Measurements from ENCODE around the gene TLR9.

Gene TLR9

GRCh38 chr3:52233108-52233591, 7.7 kb upstream of the TLR9 start:
- no peak for DNase-seq
- H3K4me1 Mint-ChIP-seq, result peaks cover 34 to 78% of the 10 kb centered on the region in 2 donors
- no peaks in the 10 kb centered on the region for H3K9me3 Mint-ChIP-seq
- H3K4me3 Mint-ChIP-seq, result no peak overlapping the region
- H3K36me3 Mint-ChIP-seq, result peaks cover 44 to 51% of the 10 kb centered on the region in 2 donors
- no peak overlapping the region for H3K27ac Mint-ChIP-seq
- H3K27me3 Mint-ChIP-seq, result no peaks in the 10 kb centered on the region
- ATAC-seq (replicated peaks), result no peak

GRCh38 chr3:52232279-52233107, 7.0 kb upstream of the TLR9 start:
- Mint-ChIP-seq H3K4me1 (peaks cover 31 to 78% of the 10 kb centered on the region in 2 donors), H3K36me3 (peaks cover 46 to 55% of the 10 kb centered on the region in 2 donors), H3K27me3 (no peaks in the 10 kb centered on the region), H3K9me3 (no peaks in the 10 kb centered on the region), H3K4me3 (peak overlapping the region in 1 of 2 donors; percentile 36), H3K27ac (peak overlapping the region; percentile 81)
- ATAC-seq (replicated peaks) (no peak), DNase-seq (no peak)

- H3K27ac Mint-ChIP-seq, result peak overlapping the region; percentile 77
- H3K4me1 Mint-ChIP-seq, result peaks cover 29 to 78% of the 10 kb centered on the region in 2 donors
- H3K27me3 Mint-ChIP-seq, result no peaks in the 10 kb centered on the region
- peak; percentile 88 to 90 for ATAC-seq (replicated peaks)
- DNase-seq, result peak; percentile 69
- peak overlapping the region; percentile 33 to 59 for H3K4me3 Mint-ChIP-seq
- H3K9me3 Mint-ChIP-seq, result no peaks in the 10 kb centered on the region
- H3K36me3 Mint-ChIP-seq, result peaks cover 48 to 54% of the 10 kb centered on the region in 2 donors
These were observed 6.2 kb upstream of the TLR9 start for GRCh38 chr3:52231502-52232278.

GRCh38 chr3:52230889-52231499, 5.5 kb upstream of the TLR9 start:
- Mint-ChIP-seq H3K9me3 (no peaks in the 10 kb centered on the region), H3K36me3 (peaks cover 45 to 50% of the 10 kb centered on the region in 2 donors), H3K4me1 (peaks cover 30 to 78% of the 10 kb centered on the region in 2 donors), H3K4me3 (peak overlapping the region in 1 of 2 donors; percentile 32), H3K27ac (peak overlapping the region; percentile 77), H3K27me3 (no peaks in the 10 kb centered on the region)
- ATAC-seq (replicated peaks) (no peak), DNase-seq (no peak)

GRCh38 chr3:52230461-52230860, 5.0 kb upstream of the TLR9 start:
- H3K27ac Mint-ChIP-seq, result peak overlapping the region; percentile 51
- no peak overlapping the region for H3K4me3 Mint-ChIP-seq
- H3K4me1 Mint-ChIP-seq, result peaks cover 31 to 78% of the 10 kb centered on the region in 2 donors
- DNase-seq (no peak), ATAC-seq (replicated peaks) (no peak)
- H3K9me3 Mint-ChIP-seq, result no peaks in the 10 kb centered on the region
- peaks cover 43 to 48% of the 10 kb centered on the region in 2 donors for H3K36me3 Mint-ChIP-seq
- H3K27me3 Mint-ChIP-seq, result no peaks in the 10 kb centered on the region

GRCh38 chr3:52229656-52230055, 4.2 kb upstream of the TLR9 start:
- Mint-ChIP-seq H3K4me3 (no peak overlapping the region), H3K4me1 (peaks cover 32 to 78% of the 10 kb centered on the region in 2 donors), H3K9me3 (no peaks in the 10 kb centered on the region), H3K27ac (no peak overlapping the region), H3K36me3 (peaks cover 42 to 49% of the 10 kb centered on the region in 2 donors), H3K27me3 (no peaks in the 10 kb centered on the region)
- no peak for ATAC-seq (replicated peaks)
- DNase-seq, result no peak

- Mint-ChIP-seq H3K27ac (no peak overlapping the region), H3K36me3 (peaks cover 39 to 52% of the 10 kb centered on the region in 2 donors), H3K27me3 (no peaks in the 10 kb centered on the region), H3K9me3 (no peaks in the 10 kb centered on the region), H3K4me3 (no peak overlapping the region), H3K4me1 (peaks cover 40 to 78% of the 10 kb centered on the region in 2 donors)
- DNase-seq (no peak), ATAC-seq (replicated peaks) (no peak)
These were observed 3.4 kb upstream of the TLR9 start for GRCh38 chr3:52228751-52229291.

GRCh38 chr3:52228266-52228665, 2.8 kb upstream of the TLR9 start:
- Mint-ChIP-seq H3K9me3 (no peaks in the 10 kb centered on the region), H3K27me3 (no peaks in the 10 kb centered on the region), H3K36me3 (peaks cover 39 to 54% of the 10 kb centered on the region in 2 donors), H3K27ac (no peak overlapping the region), H3K4me3 (no peak overlapping the region), H3K4me1 (peaks cover 46 to 78% of the 10 kb centered on the region in 2 donors)
- ATAC-seq (replicated peaks) (no peak), DNase-seq (no peak)

GRCh38 chr3:52227766-52228165, 2.3 kb upstream of the TLR9 start:
- Mint-ChIP-seq H3K4me1 (peaks cover 51 to 78% of the 10 kb centered on the region in 2 donors), H3K27me3 (no peaks in the 10 kb centered on the region), H3K4me3 (no peak overlapping the region), H3K27ac (no peak overlapping the region), H3K9me3 (no peaks in the 10 kb centered on the region), H3K36me3 (peaks cover 44 to 59% of the 10 kb centered on the region in 2 donors)
- DNase-seq, result no peak
- no peak for ATAC-seq (replicated peaks)

GRCh38 chr3:52227117-52227516, 1.7 kb upstream of the TLR9 start:
- H3K9me3 Mint-ChIP-seq, result no peaks in the 10 kb centered on the region
- H3K4me3 Mint-ChIP-seq, result no peak overlapping the region
- no peak for ATAC-seq (replicated peaks)
- DNase-seq, result no peak
- peaks cover 46 to 60% of the 10 kb centered on the region in 2 donors for H3K36me3 Mint-ChIP-seq
- peak overlapping the region; percentile 94 for H3K27ac Mint-ChIP-seq
- no peaks in the 10 kb centered on the region for H3K27me3 Mint-ChIP-seq
- H3K4me1 Mint-ChIP-seq, result peaks cover 47 to 78% of the 10 kb centered on the region in 2 donors

- Mint-ChIP-seq H3K27me3 (no peaks in the 10 kb centered on the region), H3K36me3 (peaks cover 48 to 61% of the 10 kb centered on the region in 2 donors), H3K9me3 (no peaks in the 10 kb centered on the region), H3K27ac (peak overlapping the region; percentile 94), H3K4me1 (peaks cover 43 to 73% of the 10 kb centered on the region in 2 donors), H3K4me3 (peak overlapping the region; percentile 84 to 94)
- peak; percentile 17 to 19 for ATAC-seq (replicated peaks)
- DNase-seq, result no peak
These were observed 878 bp upstream of the TLR9 start for GRCh38 chr3:52226229-52226817.

- Mint-ChIP-seq H3K27ac (peak overlapping the region; percentile 94), H3K4me3 (peak overlapping the region; percentile 84 to 94), H3K27me3 (no peaks in the 10 kb centered on the region), H3K4me1 (peaks cover 50 to 88% of the 10 kb centered on the region in 2 donors), H3K9me3 (no peaks in the 10 kb centered on the region), H3K36me3 (peaks cover 30 to 48% of the 10 kb centered on the region in 2 donors)
- DNase-seq, result no peak
- no peak for ATAC-seq (replicated peaks)
These were observed 1.7 kb downstream of the TLR9 start for GRCh38 chr3:52223449-52224408.
